OCI-LY3 (cell line): ENCODE results near the gene RASGRP3.

Source experiments
- CTCF ChIP-seq: fragments of 200-600, 300-600 bp; sonication (generic); IDR thresholded peaks from 2 replicates; pipeline ENCODE4 v1.5.1; 2014; ENCODE audit warnings: antibody characterized with exemption, low read length, low read depth
- EZH2phosphoT487 ChIP-seq: fragments of 200-600 bp; shearing (Covaris generic); IDR thresholded peaks from 2 replicates; pipeline ENCODE4 v1.6.1; 2018; ENCODE audit warnings: antibody characterized with exemption, mixed run types, low read depth

DNA sequence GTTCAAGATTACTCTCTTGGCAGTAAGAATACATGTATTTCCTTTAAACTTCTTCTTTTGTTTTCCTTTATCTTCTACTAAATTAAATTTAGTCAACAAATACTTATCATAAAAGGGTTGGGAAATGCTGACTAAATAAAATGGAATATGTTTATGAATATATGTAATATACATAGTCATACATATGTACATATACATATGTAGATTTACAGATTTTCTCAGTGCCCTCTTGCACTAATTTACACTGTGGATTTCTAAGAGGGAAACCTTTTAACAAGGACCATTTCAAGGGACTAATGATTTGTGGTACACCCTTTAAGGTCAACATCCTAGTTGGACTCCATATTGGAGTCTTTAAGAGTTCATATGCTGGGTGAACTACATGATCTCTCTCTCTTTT, 85.4 kb downstream of the RASGRP3 start:
- TF ChIP-seq CTCF (no peak), EZH2phosphoT487 (no peak)
